Lower lobe of right lung (tissue), 2 donors: ENCODE data around the gene DIP2C. TPM values are rescaled to one million over a fixed set of nuclear protein-coding genes. Genes with fewer than 3 reads are reported as not detected.
"Not testable (repeated sequence)": the region's sequence is repeated elsewhere in the genome, so short reads cannot be mapped to it uniquely, and the experiment has no call there.

ENCODE experiments used
- ATAC-seq, 2 donors: fragments of 200-7000 bp; cut with Tn5 transposase; one replicate each; pipeline ENCODE4 v1.9.1; 2020 to 2022; ENCODE audit warnings: mild to moderate bottlenecking in 2 of 2, moderate library complexity in 2 of 2
- DNase-seq: peaks from one replicate; pipeline ENCODE4 v3.0.0-alpha.2; 2020
- H3K27ac ChIP-seq: fragments of 200-600 bp; one replicate; pipeline ENCODE4 v1.8.0; 2022
- H3K27me3 ChIP-seq: fragments of 200-600 bp; one replicate; pipeline ENCODE4 v1.8.0; 2022; ENCODE audit warnings: low read depth
- H3K36me3 ChIP-seq: fragments of 200-600 bp; one replicate; pipeline ENCODE4 v1.8.0; 2022; ENCODE audit warnings: mild to moderate bottlenecking
- H3K4me1 ChIP-seq: fragments of 200-600 bp; one replicate; pipeline ENCODE4 v1.8.0; 2022
- H3K4me3 ChIP-seq: fragments of 200-600 bp; one replicate; pipeline ENCODE4 v1.8.0; 2022; ENCODE audit warnings: mild to moderate bottlenecking
- H3K9me3 ChIP-seq: fragments of 200-600 bp; one replicate; pipeline ENCODE4 v1.8.0; 2022
- CTCF ChIP-seq: fragments of 200-600 bp; IDR thresholded peaks from one replicate; pipeline ENCODE4 v1.8.0; 2022; ENCODE audit warnings: antibody characterized with exemption, mild to moderate bottlenecking
- intact Hi-C: fragments of 100-400 bp; cut with DNase I; formaldehyde crosslinking; loops from one replicate; pipeline ENCODE4 v1.11.0; 2022
- total RNA-seq: library from RNA; stranded (reverse); fragmentation: NEBNext Ultra II Directional; extraction: Animal tissue kit (Norgen Biotek cat#: 25700); gene quantifications from one replicate; pipeline ENCODE4 v1.2.1, GENCODE V29; 2021
- donor health status: DM: no; HTN: yes; CAD: no; lungs with severe emphysema.

The DIP2C gene
- total RNA-seq, 1 donor from 2014 or later, result 15.1 TPM

GRCh38 chr10:535952-536351 lies 153.5 kb downstream of the DIP2C start:
- H3K36me3 ChIP-seq, result no peaks in the 10 kb centered on the region
- H3K9me3 ChIP-seq, result no peaks in the 10 kb centered on the region
- no peaks in the 10 kb centered on the region for H3K27me3 ChIP-seq
- ATAC-seq (no peak), DNase-seq (no peak)
- TF ChIP-seq CTCF, result no peak
- H3K4me1 ChIP-seq, result no peaks in the 10 kb centered on the region
- H3K27ac ChIP-seq, result no peak overlapping the region
- intact Hi-C loops, result no loop called here
- no peak overlapping the region for H3K4me3 ChIP-seq

- H3K27me3 ChIP-seq, result no peaks in the 10 kb centered on the region
- TF ChIP-seq CTCF, result no peak
- no peaks in the 10 kb centered on the region for H3K36me3 ChIP-seq
- H3K9me3 ChIP-seq, result no peaks in the 10 kb centered on the region
- H3K4me3 ChIP-seq, result no peak overlapping the region
- DNase-seq (no peak), ATAC-seq (no peak)
- no peak overlapping the region for H3K27ac ChIP-seq
- H3K4me1 ChIP-seq, result no peaks in the 10 kb centered on the region
- intact Hi-C loops, result no loop called here
Measured at GRCh38 chr10:535051-535450, 154.4 kb downstream of the DIP2C start.

GRCh38 chr10:534047-534566 lies 155.4 kb downstream of the DIP2C start:
- TF ChIP-seq CTCF, result no peak
- Histone ChIP-seq H3K27me3 (no peaks in the 10 kb centered on the region), H3K27ac (no peak overlapping the region), H3K9me3 (no peaks in the 10 kb centered on the region), H3K36me3 (no peaks in the 10 kb centered on the region), H3K4me3 (no peak overlapping the region), H3K4me1 (no peaks in the 10 kb centered on the region)
- intact Hi-C loops, result no loop called here
- ATAC-seq (no peak), DNase-seq (no peak)

GRCh38 chr10:533611-534010 lies 155.9 kb downstream of the DIP2C start:
- Histone ChIP-seq H3K27me3 (no peaks in the 10 kb centered on the region), H3K36me3 (no peaks in the 10 kb centered on the region), H3K4me1 (no peaks in the 10 kb centered on the region), H3K27ac (no peak overlapping the region), H3K4me3 (no peak overlapping the region), H3K9me3 (no peaks in the 10 kb centered on the region)
- ATAC-seq (no peak), DNase-seq (no peak)
- intact Hi-C loops, result no loop called here
- TF ChIP-seq CTCF, result no peak

GRCh38 chr10:533186-533585 lies 156.3 kb downstream of the DIP2C start:
- intact Hi-C loops, result no loop called here
- no peaks in the 10 kb centered on the region for H3K27me3 ChIP-seq
- no peaks in the 10 kb centered on the region for H3K9me3 ChIP-seq
- no peaks in the 10 kb centered on the region for H3K4me1 ChIP-seq
- no peaks in the 10 kb centered on the region for H3K36me3 ChIP-seq
- DNase-seq (no peak), ATAC-seq (no peak)
- no peak for TF ChIP-seq CTCF
- no peak overlapping the region for H3K4me3 ChIP-seq
- no peak overlapping the region for H3K27ac ChIP-seq

- ATAC-seq, DNase-seq, H3K4me1 ChIP-seq, H3K27me3 ChIP-seq, H3K27ac ChIP-seq, intact Hi-C loops, H3K9me3 ChIP-seq, H3K4me3 ChIP-seq, H3K36me3 ChIP-seq: not testable (repeated sequence)
Measured at GRCh38 chr10:532331-532730, 157.1 kb downstream of the DIP2C start.
